ENCODE results near the gene CDH13.

Gene CDH13

DNA sequence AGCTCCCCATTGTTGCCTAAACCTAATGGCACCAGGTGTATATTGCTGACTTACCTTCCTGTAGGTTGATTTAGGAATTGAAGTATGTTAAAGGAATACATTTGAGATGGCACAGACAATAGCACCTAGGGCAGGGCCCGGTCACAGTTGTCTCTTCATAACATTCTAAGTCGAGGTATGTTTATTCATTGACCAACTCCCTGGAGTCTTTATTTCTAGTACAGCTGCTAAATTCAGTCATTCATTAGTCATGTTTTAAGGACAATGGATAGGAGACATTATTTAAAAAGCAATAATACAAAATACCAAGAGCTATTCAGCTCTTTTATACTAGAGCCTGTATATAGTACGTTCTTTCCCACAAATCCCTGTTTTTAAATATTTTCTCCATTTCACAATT, 811.6 kb downstream of the CDH13 start:
- Histone ChIP-seq H3K4me1 (ENCODE audit: control insufficient read depth, insufficient read depth, low read length) (no peaks in the 10 kb centered on the region), H3K4me2 (ENCODE audit: low read length) (no peak overlapping the region), H3K9me3 (replicated peaks; ENCODE audit: low read length) (no peaks in the 10 kb centered on the region), H3K9ac (ENCODE audit: low read depth, low read length) (no peak overlapping the region), H3K27me3 (ENCODE audit: control insufficient read depth, insufficient read depth, low read length) (no peaks in the 10 kb centered on the region), H3K4me3 (ENCODE audit: low read length) (no peak overlapping the region), H3K36me3 (ENCODE audit: insufficient read depth, low read length) (no peaks in the 10 kb centered on the region)

DNA sequence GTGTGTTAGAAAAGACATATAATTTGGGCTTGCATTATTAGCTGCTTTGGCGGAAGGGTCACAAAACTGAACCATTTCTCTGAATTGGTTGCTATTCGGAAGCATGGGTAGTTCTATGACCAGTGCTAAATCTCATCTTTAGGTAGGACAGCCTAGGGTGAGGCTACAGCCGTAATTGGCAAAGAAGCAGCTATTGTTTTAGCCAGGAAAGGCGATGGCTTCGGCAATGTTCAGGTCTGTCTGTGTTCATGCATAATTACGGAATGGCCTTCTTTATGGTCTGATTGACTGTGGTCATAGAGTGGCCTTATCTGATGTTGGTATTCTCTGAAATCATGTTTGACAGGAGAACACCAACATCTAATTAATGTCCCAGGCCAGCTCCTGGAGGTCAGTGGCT, 812.6 kb downstream of the CDH13 start:
- no peak overlapping the region for H3K4me2 ChIP-seq (ENCODE audit: low read length)

DNA sequence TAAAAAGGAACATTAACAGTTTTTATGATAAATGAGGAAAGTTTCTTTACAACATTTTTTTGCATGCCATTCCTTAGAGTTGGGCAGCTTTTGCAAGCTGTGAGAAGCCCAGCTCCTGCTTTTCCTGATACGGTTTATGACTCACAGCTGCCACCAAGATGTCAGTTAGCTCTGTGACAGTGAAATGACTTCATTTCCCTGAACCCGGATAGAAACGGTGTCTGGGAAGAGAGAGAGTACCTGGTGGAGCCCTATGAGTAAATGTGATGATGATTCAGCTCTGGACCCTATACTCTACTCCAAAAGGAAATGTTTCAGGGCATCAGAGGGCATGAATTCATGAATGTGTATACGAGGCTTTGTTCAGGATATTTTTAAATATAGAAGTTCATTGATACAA, 814.7 kb downstream of the CDH13 start:
- Histone ChIP-seq H3K9me3 (replicated peaks; ENCODE audit: low read length) (no peaks in the 10 kb centered on the region), H3K4me3 (ENCODE audit: low read length) (no peak overlapping the region), H3K9ac (ENCODE audit: low read depth, low read length) (no peak overlapping the region), H3K36me3 (ENCODE audit: insufficient read depth, low read length) (no peaks in the 10 kb centered on the region), H3K4me1 (ENCODE audit: control insufficient read depth, insufficient read depth, low read length) (no peaks in the 10 kb centered on the region), H3K27me3 (ENCODE audit: control insufficient read depth, insufficient read depth, low read length) (no peaks in the 10 kb centered on the region), H3K4me2 (ENCODE audit: low read length) (peak overlapping the region; percentile 20)

More for the DNA sequence above, 812.6 kb downstream of the CDH13 start:
- Histone ChIP-seq H3K27me3 (ENCODE audit: control insufficient read depth, insufficient read depth, low read length) (no peaks in the 10 kb centered on the region), H3K4me1 (ENCODE audit: control insufficient read depth, insufficient read depth, low read length) (no peaks in the 10 kb centered on the region), H3K9ac (ENCODE audit: low read depth, low read length) (no peak overlapping the region), H3K9me3 (replicated peaks; ENCODE audit: low read length) (no peaks in the 10 kb centered on the region), H3K4me3 (ENCODE audit: low read length) (no peak overlapping the region), H3K36me3 (ENCODE audit: insufficient read depth, low read length) (no peaks in the 10 kb centered on the region)

GRCh38 chr16:83443972-83444371, 817.2 kb downstream of the CDH13 start:
- H3K9me3 ChIP-seq (replicated peaks; ENCODE audit: low read length): no peaks in the 10 kb centered on the region
- H3K4me3 ChIP-seq (ENCODE audit: low read length): no peak overlapping the region
- no peaks in the 10 kb centered on the region for H3K36me3 ChIP-seq (ENCODE audit: insufficient read depth, low read length)
- H3K4me2 ChIP-seq (ENCODE audit: low read length): no peak overlapping the region
- no peak overlapping the region for H3K9ac ChIP-seq (ENCODE audit: low read depth, low read length)
- no peaks in the 10 kb centered on the region for H3K27me3 ChIP-seq (ENCODE audit: control insufficient read depth, insufficient read depth, low read length)
- no peaks in the 10 kb centered on the region for H3K4me1 ChIP-seq (ENCODE audit: control insufficient read depth, insufficient read depth, low read length)

- Histone ChIP-seq H3K9me3 (replicated peaks; ENCODE audit: low read length) (no peaks in the 10 kb centered on the region), H3K4me1 (ENCODE audit: control insufficient read depth, insufficient read depth, low read length) (no peaks in the 10 kb centered on the region), H3K4me2 (ENCODE audit: low read length) (no peak overlapping the region), H3K4me3 (ENCODE audit: low read length) (no peak overlapping the region), H3K9ac (ENCODE audit: low read depth, low read length) (no peak overlapping the region), H3K36me3 (ENCODE audit: insufficient read depth, low read length) (no peaks in the 10 kb centered on the region), H3K27me3 (ENCODE audit: control insufficient read depth, insufficient read depth, low read length) (no peaks in the 10 kb centered on the region)
Observed at GRCh38 chr16:83447560-83447959, 820.8 kb downstream of the CDH13 start.

- no peaks in the 10 kb centered on the region for H3K36me3 ChIP-seq (ENCODE audit: insufficient read depth, low read length)
- H3K27me3 ChIP-seq (ENCODE audit: control insufficient read depth, insufficient read depth, low read length): no peaks in the 10 kb centered on the region
- H3K9me3 ChIP-seq (replicated peaks; ENCODE audit: low read length): no peaks in the 10 kb centered on the region
- no peaks in the 10 kb centered on the region for H3K4me1 ChIP-seq (ENCODE audit: control insufficient read depth, insufficient read depth, low read length)
- H3K4me2 ChIP-seq (ENCODE audit: low read length): no peak overlapping the region
- no peak overlapping the region for H3K4me3 ChIP-seq (ENCODE audit: low read length)
- H3K9ac ChIP-seq (ENCODE audit: low read depth, low read length): no peak overlapping the region
Observed at GRCh38 chr16:83449861-83450260, 823.1 kb downstream of the CDH13 start.

DNA sequence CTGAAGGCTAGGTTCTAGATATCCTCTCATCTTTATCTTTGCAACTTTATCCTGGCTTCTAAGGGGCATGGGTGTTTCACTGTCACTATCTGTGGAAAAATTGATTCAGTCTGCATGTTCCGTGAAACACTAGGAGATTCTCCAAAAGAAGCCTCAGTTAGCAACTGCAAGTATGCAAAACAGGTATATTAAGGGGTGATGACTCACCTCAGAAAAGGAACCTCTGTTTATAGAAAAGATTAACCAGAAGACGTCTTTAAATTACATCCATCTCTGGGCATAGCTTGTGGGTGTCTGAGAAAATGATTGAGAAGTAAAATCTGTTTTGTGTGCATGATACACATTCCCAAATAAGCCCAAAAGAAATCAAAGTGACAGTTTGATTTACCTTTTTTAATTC, 827.2 kb downstream of the CDH13 start:
- H3K4me1 ChIP-seq (ENCODE audit: control insufficient read depth, insufficient read depth, low read length): peaks cover 3% of the 10 kb centered on the region

DNA sequence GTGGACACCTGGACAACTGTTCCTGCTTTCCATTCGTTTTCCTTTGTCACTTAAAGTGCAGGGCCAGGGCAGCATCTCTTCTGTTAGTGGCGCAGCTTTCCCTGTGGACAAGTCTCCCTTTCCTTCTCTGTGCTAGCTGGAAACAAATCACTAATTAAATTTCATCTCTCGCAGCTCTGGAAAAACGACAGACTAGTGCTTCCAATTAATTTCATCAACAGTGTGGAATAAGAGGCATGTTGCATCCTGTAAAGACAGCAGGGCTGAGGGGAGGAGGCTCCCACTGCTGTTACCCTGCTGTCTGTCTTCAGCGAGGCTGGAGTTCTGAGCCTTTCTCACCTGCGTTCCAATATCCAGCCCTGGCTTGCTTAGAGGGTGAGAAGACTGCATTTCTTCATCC, 828.9 kb downstream of the CDH13 start:
- H3K4me2 ChIP-seq (ENCODE audit: low read length): no peak overlapping the region
- no peak overlapping the region for H3K9ac ChIP-seq (ENCODE audit: low read depth, low read length)
- H3K4me1 ChIP-seq (ENCODE audit: control insufficient read depth, insufficient read depth, low read length): peaks cover 3% of the 10 kb centered on the region

More for the DNA sequence above, 827.2 kb downstream of the CDH13 start:
- H3K9ac ChIP-seq (ENCODE audit: low read depth, low read length): no peak overlapping the region
- no peaks in the 10 kb centered on the region for H3K9me3 ChIP-seq (replicated peaks; ENCODE audit: low read length)
- H3K4me2 ChIP-seq (ENCODE audit: low read length): no peak overlapping the region
- no peaks in the 10 kb centered on the region for H3K36me3 ChIP-seq (ENCODE audit: insufficient read depth, low read length)
- no peaks in the 10 kb centered on the region for H3K27me3 ChIP-seq (ENCODE audit: control insufficient read depth, insufficient read depth, low read length)
- H3K4me3 ChIP-seq (ENCODE audit: low read length): no peak overlapping the region

GRCh38 chr16:83456934-83457333, 830.2 kb downstream of the CDH13 start:
- Histone ChIP-seq H3K4me2 (ENCODE audit: low read length) (no peak overlapping the region), H3K9ac (ENCODE audit: low read depth, low read length) (no peak overlapping the region), H3K4me1 (ENCODE audit: control insufficient read depth, insufficient read depth, low read length) (peaks cover 3% of the 10 kb centered on the region), H3K36me3 (ENCODE audit: insufficient read depth, low read length) (no peaks in the 10 kb centered on the region), H3K9me3 (replicated peaks; ENCODE audit: low read length) (no peaks in the 10 kb centered on the region), H3K4me3 (ENCODE audit: low read length) (no peak overlapping the region), H3K27me3 (ENCODE audit: control insufficient read depth, insufficient read depth, low read length) (no peaks in the 10 kb centered on the region)

More for the DNA sequence above, 828.9 kb downstream of the CDH13 start:
- Histone ChIP-seq H3K9me3 (replicated peaks; ENCODE audit: low read length) (no peaks in the 10 kb centered on the region), H3K36me3 (ENCODE audit: insufficient read depth, low read length) (no peaks in the 10 kb centered on the region), H3K4me3 (ENCODE audit: low read length) (no peak overlapping the region), H3K27me3 (ENCODE audit: control insufficient read depth, insufficient read depth, low read length) (no peaks in the 10 kb centered on the region)

- peak overlapping the region; percentile 11 for H3K4me2 ChIP-seq (ENCODE audit: low read length)
- no peaks in the 10 kb centered on the region for H3K27me3 ChIP-seq (ENCODE audit: control insufficient read depth, insufficient read depth, low read length)
- H3K4me3 ChIP-seq (ENCODE audit: low read length): no peak overlapping the region
- H3K4me1 ChIP-seq (ENCODE audit: control insufficient read depth, insufficient read depth, low read length): peaks cover 3% of the 10 kb centered on the region
- no peaks in the 10 kb centered on the region for H3K36me3 ChIP-seq (ENCODE audit: insufficient read depth, low read length)
- no peak overlapping the region for H3K9ac ChIP-seq (ENCODE audit: low read depth, low read length)
- no peaks in the 10 kb centered on the region for H3K9me3 ChIP-seq (replicated peaks; ENCODE audit: low read length)
Observed at GRCh38 chr16:83458612-83459011, 831.8 kb downstream of the CDH13 start.

DNA sequence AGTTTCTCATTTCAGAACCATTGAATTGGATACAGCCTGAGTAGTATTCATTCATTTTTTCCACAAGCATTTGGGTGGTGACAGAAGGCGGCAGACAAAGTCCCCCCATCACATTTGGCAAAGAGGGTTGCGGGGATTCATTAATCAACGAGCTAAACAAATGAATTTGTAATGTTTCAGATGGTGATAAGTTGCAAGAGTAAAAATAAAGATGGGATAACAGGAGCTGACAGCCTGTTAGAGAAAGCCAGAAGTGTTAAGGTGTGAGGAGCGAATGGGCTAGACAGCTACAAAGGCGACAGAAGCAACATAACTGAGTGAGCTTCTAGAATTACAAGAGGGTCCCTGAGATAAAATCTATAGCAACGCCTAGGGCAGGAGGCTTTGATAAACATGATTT, 838.2 kb downstream of the CDH13 start:
- Histone ChIP-seq H3K4me3 (ENCODE audit: low read length) (no peak overlapping the region), H3K4me1 (ENCODE audit: control insufficient read depth, insufficient read depth, low read length) (no peaks in the 10 kb centered on the region), H3K9ac (ENCODE audit: low read depth, low read length) (no peak overlapping the region), H3K4me2 (ENCODE audit: low read length) (no peak overlapping the region), H3K36me3 (ENCODE audit: insufficient read depth, low read length) (no peaks in the 10 kb centered on the region), H3K27me3 (ENCODE audit: control insufficient read depth, insufficient read depth, low read length) (no peaks in the 10 kb centered on the region), H3K9me3 (replicated peaks; ENCODE audit: low read length) (no peaks in the 10 kb centered on the region)

- Histone ChIP-seq H3K9me3 (replicated peaks; ENCODE audit: low read length) (no peaks in the 10 kb centered on the region), H3K27me3 (ENCODE audit: control insufficient read depth, insufficient read depth, low read length) (no peaks in the 10 kb centered on the region), H3K4me3 (ENCODE audit: low read length) (no peak overlapping the region), H3K9ac (ENCODE audit: low read depth, low read length) (no peak overlapping the region), H3K36me3 (ENCODE audit: insufficient read depth, low read length) (no peaks in the 10 kb centered on the region), H3K4me1 (ENCODE audit: control insufficient read depth, insufficient read depth, low read length) (peaks cover 6% of the 10 kb centered on the region), H3K4me2 (ENCODE audit: low read length) (no peak overlapping the region)
Observed at GRCh38 chr16:83470416-83470815, 843.6 kb downstream of the CDH13 start.

Measured in skeletal muscle satellite cell (primary cell).